ENCODE results near the gene ZNF536. TPM values are rescaled to one million over a fixed set of nuclear protein-coding genes. Genes with fewer than 3 reads are reported as not detected.

Gene ZNF536
- total RNA-seq, 1 donor from 2014 or later, result not detected

DNA sequence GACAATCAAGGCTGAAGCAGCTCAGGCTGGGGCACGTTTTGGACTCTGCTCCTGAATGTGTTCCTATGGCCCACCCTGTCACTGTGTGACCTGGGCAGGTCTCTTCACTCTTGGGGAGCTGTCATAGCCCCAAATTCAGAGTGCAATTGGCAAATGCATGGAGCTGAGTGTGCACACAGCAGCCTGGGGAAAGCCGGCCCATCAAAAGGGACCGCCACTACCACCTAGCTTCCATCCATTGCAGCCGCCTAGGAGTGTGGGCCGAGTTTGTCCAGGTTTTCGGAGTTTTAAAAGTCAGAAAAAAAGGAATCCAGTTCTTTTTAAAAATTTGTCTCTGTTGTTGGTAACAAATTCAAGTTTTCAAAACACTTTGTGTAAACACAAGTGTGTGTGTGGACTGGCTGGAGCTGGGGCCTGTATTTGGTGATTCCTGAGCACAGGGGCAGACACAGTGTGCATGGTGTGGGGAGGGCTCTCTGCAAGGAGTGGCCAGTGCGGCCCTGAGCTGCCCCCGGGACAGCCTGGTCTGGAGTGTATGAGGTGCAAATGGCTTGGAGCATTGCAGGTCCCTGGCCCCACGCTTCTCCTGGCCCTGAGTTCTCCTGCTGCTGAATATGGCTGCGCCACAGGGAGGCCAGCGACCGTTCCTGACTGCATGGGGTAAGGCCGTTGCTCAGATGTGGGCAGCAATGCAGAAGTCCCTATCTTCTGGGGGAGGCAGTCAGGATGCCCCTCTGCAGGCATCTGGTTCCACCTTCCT is 13.2 kb upstream of the ZNF536 start:
- DNase-seq (ENCODE audit: low read depth) (no peak), FAIRE-seq (no peak)
- TF ChIP-seq, protein P1, sequence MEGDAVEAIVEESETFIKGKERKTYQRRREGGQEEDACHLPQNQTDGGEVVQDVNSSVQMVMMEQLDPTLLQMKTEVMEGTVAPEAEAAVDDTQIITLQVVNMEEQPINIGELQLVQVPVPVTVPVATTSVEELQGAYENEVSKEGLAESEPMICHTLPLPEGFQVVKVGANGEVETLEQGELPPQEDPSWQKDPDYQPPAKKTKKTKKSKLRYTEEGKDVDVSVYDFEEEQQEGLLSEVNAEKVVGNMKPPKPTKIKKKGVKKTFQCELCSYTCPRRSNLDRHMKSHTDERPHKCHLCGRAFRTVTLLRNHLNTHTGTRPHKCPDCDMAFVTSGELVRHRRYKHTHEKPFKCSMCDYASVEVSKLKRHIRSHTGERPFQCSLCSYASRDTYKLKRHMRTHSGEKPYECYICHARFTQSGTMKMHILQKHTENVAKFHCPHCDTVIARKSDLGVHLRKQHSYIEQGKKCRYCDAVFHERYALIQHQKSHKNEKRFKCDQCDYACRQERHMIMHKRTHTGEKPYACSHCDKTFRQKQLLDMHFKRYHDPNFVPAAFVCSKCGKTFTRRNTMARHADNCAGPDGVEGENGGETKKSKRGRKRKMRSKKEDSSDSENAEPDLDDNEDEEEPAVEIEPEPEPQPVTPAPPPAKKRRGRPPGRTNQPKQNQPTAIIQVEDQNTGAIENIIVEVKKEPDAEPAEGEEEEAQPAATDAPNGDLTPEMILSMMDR (IDR thresholded peaks at IDR 0.05; ENCODE audit: insufficient read depth, low read length, severe bottlenecking), result no peak
- no peaks in the 10 kb centered on the region for H3K27me3 ChIP-seq (ENCODE audit: control insufficient read depth, insufficient read depth, low read length)
- H3K36me3 ChIP-seq (ENCODE audit: control insufficient read depth, insufficient read depth, low read length), result no peaks in the 10 kb centered on the region
- no peak overlapping the region for H3K4me3 ChIP-seq (ENCODE audit: low read depth, low read length)

DNA sequence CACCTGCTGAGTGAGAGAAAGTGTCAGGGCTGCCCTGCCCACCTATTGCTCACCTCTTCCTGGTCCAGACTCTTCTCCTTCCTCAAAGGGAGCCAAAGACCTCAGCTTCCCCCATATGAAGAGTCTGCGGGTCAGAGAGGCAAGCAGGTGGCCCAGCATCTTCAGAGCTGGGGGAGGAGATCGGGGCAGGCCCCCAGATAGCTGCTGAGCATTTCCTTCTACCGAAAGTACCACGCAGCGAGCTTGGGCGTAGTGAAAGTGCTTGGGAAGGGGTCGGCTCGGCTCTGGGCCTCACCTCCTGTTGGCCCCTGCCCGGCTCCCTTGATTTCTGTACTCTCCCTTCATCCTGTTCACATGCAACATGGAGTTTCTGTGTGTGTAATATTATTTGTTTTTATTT is 12.2 kb upstream of the ZNF536 start:
- no peaks in the 10 kb centered on the region for H3K27me3 ChIP-seq (ENCODE audit: control insufficient read depth, insufficient read depth, low read length)
- no peak overlapping the region for H3K4me3 ChIP-seq (ENCODE audit: low read depth, low read length)
- DNase-seq (ENCODE audit: low read depth) (no peak), FAIRE-seq (no peak)
- H3K36me3 ChIP-seq (ENCODE audit: control insufficient read depth, insufficient read depth, low read length), result no peaks in the 10 kb centered on the region
- TF ChIP-seq, protein P1 (IDR thresholded peaks at IDR 0.05; ENCODE audit: insufficient read depth, low read length, severe bottlenecking), result no peak

DNA sequence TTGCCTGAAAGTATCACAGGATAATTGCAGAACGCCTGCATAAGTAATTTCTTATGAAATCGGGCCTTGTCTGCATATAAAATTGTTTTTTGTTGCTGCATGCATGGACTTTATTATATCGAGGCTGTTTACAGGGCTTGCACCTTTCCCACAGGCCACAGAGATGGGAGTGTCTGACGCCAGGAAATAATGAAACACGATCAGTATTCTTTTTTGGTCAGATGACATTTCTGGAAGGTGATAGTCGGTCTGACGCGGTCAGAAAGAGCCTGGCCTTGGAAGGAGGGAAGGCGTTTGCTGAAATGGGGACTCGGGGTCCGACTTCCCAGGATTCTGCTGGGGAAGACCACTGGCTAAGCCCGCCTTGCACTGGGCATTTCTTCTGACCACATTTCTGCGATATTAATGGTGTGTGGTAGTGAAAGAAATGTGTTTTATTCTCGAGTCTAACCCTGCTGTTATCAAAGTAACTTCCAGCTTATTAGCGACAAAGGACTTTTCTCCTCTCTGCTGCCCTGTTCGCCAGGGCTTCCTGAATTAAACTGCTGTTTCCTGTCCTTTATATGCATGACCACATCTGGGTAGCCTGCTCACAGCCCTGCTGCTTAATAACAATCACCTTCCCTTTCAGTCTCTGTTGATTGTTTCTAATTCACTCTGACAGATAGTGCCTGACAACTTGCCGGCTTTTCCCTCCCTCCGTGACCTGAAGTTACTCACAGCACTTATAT is 11.6 kb upstream of the ZNF536 start:
- H3K4me3 ChIP-seq (ENCODE audit: low read depth, low read length), result no peak overlapping the region
- no peaks in the 10 kb centered on the region for H3K27me3 ChIP-seq (ENCODE audit: control insufficient read depth, insufficient read depth, low read length)
- FAIRE-seq (no peak), DNase-seq (ENCODE audit: low read depth) (no peak)
- H3K36me3 ChIP-seq (ENCODE audit: control insufficient read depth, insufficient read depth, low read length), result no peaks in the 10 kb centered on the region
- TF ChIP-seq, protein P1 (IDR thresholded peaks at IDR 0.05; ENCODE audit: insufficient read depth, low read length, severe bottlenecking), result no peak

DNA sequence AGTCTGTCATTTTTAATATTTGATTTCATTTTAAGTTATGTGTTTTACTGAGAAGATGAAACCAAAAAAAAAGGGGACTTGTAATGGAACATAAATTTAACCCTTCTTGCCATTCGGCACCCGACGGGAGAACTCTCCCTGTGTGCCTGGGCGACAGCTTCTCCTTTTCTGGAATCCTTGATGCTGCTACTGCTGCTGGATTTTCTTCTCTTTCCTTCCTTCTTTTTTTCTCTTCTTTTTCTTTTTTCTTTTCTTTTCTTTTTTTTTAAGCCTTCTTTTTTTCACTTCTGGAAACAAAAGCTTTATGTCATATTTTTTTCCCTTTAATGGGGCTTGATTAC is 11.1 kb upstream of the ZNF536 start:
- no peak for FAIRE-seq
- H3K27me3 ChIP-seq (ENCODE audit: control insufficient read depth, insufficient read depth, low read length), result no peaks in the 10 kb centered on the region
- no peak for DNase-seq (ENCODE audit: low read depth)
- TF ChIP-seq, protein P1 (IDR thresholded peaks at IDR 0.05; ENCODE audit: insufficient read depth, low read length, severe bottlenecking), result no peak
- no peak overlapping the region for H3K4me3 ChIP-seq (ENCODE audit: low read depth, low read length)
- no peaks in the 10 kb centered on the region for H3K36me3 ChIP-seq (ENCODE audit: control insufficient read depth, insufficient read depth, low read length)

DNA sequence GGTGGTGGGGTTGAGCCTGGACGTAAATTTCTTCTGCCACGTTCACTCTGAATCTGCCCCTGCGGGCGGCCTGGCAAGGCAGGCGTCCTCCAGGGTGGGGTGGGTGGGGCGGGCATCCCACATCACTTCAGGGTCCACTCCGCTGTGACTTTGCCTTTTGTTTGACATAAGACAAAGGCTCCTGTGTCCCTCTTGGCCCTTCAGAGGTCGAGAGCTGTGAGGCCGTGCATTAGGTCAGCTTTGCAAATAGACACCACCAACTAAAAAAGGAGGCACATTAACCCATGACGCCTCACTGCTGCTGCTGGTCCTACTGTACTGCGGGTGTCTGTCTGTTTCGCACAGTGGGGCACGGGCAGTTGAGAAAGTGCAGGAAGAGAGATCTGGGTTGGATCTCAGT is 10.5 kb upstream of the ZNF536 start:
- no peaks in the 10 kb centered on the region for H3K27me3 ChIP-seq (ENCODE audit: control insufficient read depth, insufficient read depth, low read length)
- DNase-seq (ENCODE audit: low read depth), result no peak
- FAIRE-seq, result no peak
- no peaks in the 10 kb centered on the region for H3K36me3 ChIP-seq (ENCODE audit: control insufficient read depth, insufficient read depth, low read length)
- H3K4me3 ChIP-seq (ENCODE audit: low read depth, low read length), result no peak overlapping the region
- TF ChIP-seq, protein P1 (IDR thresholded peaks at IDR 0.05; ENCODE audit: insufficient read depth, low read length, severe bottlenecking), result no peak

All from bronchial epithelial cell (primary cell).